GM06990 (cell line): ENCODE data around the gene B4GALT1.

ENCODE experiments used
- DNase-seq: peaks from one replicate; pipeline ENCODE4 v3.0.0-alpha.2; 2011; ENCODE audit not compliant: insufficient read length; ENCODE audit errors: extremely low read depth
- H3K27me3 ChIP-seq: replicated peaks from 2 replicates; pipeline ENCODE4 v1.6.0; 2011; ENCODE audit warnings: low read length; ENCODE audit not compliant: control insufficient read depth, insufficient read depth
- H3K36me3 ChIP-seq: 2 replicates; pipeline ENCODE4 v1.5.1; 2011; ENCODE audit warnings: low read length; ENCODE audit not compliant: control insufficient read depth, insufficient read depth
- H3K4me3 ChIP-seq: replicated peaks from 2 replicates; pipeline ENCODE4 v1.5.1; 2011; ENCODE audit warnings: low read depth, mild to moderate bottlenecking, control low read depth, low read length
- CTCF ChIP-seq: IDR thresholded peaks from 2 replicates; pipeline ENCODE4 v1.5.1; 2011; ENCODE audit warnings: low read length, control low read depth, mild to moderate bottlenecking, inconsistent platforms; ENCODE audit not compliant: insufficient read depth, poor library complexity, severe bottlenecking

Gene B4GALT1

GRCh38 chr9:33106372-33106771 lies 60.8 kb downstream of the B4GALT1 start:
- no peak for TF ChIP-seq CTCF
- no peak overlapping the region for H3K4me3 ChIP-seq
- no peak for DNase-seq
- H3K27me3 ChIP-seq = no peaks in the 10 kb centered on the region
- H3K36me3 ChIP-seq = peaks cover 3% of the 10 kb centered on the region

- Histone ChIP-seq H3K27me3 (no peaks in the 10 kb centered on the region), H3K36me3 (peaks cover 3% of the 10 kb centered on the region), H3K4me3 (no peak overlapping the region)
- TF ChIP-seq CTCF = no peak
- DNase-seq = no peak
Observed at GRCh38 chr9:33105959-33106358, 61.2 kb downstream of the B4GALT1 start.

- DNase-seq = no peak
- no peak for TF ChIP-seq CTCF
- Histone ChIP-seq H3K4me3 (no peak overlapping the region), H3K27me3 (no peaks in the 10 kb centered on the region), H3K36me3 (peaks cover 3% of the 10 kb centered on the region)
Observed at GRCh38 chr9:33105504-33105903, 61.6 kb downstream of the B4GALT1 start.

- no peak for TF ChIP-seq CTCF
- H3K27me3 ChIP-seq = no peaks in the 10 kb centered on the region
- peaks cover 1% of the 10 kb centered on the region; the same call in 1 of the 2 replicates for H3K36me3 ChIP-seq
- no peak overlapping the region for H3K4me3 ChIP-seq
- no peak for DNase-seq
Observed at GRCh38 chr9:33104401-33104800, 62.7 kb downstream of the B4GALT1 start.

GRCh38 chr9:33103501-33104281 lies 63.4 kb downstream of the B4GALT1 start:
- no peak for TF ChIP-seq CTCF
- Histone ChIP-seq H3K4me3 (no peak overlapping the region), H3K27me3 (no peaks in the 10 kb centered on the region), H3K36me3 (no peaks in the 10 kb centered on the region)
- no peak for DNase-seq

- no peaks in the 10 kb centered on the region for H3K36me3 ChIP-seq
- TF ChIP-seq CTCF = no peak
- DNase-seq = no peak
- H3K4me3 ChIP-seq = no peak overlapping the region
- no peaks in the 10 kb centered on the region for H3K27me3 ChIP-seq
Observed at GRCh38 chr9:33102551-33103210, 64.5 kb downstream of the B4GALT1 start.
